Cardiac muscle cell (in vitro differentiated cells and primary cell): ENCODE measurements around the gene MAN1B1. TPM values are rescaled to one million over a fixed set of nuclear protein-coding genes. Genes with fewer than 3 reads are reported as not detected.

ENCODE experiments used
- DNase-seq, 2 donors: peaks; one replicate each; pipeline versions ENCODE4 v3.0.0 to v3.0.0-alpha.2; 2010 to 2017; ENCODE audit warnings: low read depth in 1 of 2, low spot score in 1 of 2
- H3K27ac ChIP-seq: fragments of 200-600 bp; sonication (generic); 2 replicates; pipeline ENCODE4 v1.5.1; 2016
- H3K27me3 ChIP-seq: fragments of 200-600 bp; sonication (generic); 2 replicates; pipeline ENCODE4 v1.6.0; 2016; ENCODE audit warnings: control low read depth
- H3K36me3 ChIP-seq: fragments of 200-600 bp; sonication (generic); 2 replicates; pipeline ENCODE4 v1.5.1; 2016; ENCODE audit warnings: control low read depth
- H3K4me1 ChIP-seq: fragments of 200-600 bp; sonication (generic); 2 replicates; pipeline ENCODE4 v1.8.1; 2017; ENCODE audit warnings: low read depth, mild to moderate bottlenecking, mixed run types
- H3K4me3 ChIP-seq: fragments of 200-600 bp; sonication (generic); 2 replicates; pipeline ENCODE4 v1.5.1; 2016; ENCODE audit warnings: mild to moderate bottlenecking
- H3K9me3 ChIP-seq: fragments of 200-600 bp; sonication (generic); 2 replicates; pipeline ENCODE4 v1.5.1; 2017; ENCODE audit warnings: low read depth, mild to moderate bottlenecking, control low read depth
- CTCF ChIP-seq: IDR thresholded peaks from 2 replicates; pipeline ENCODE4 v1.5.1; 2012; ENCODE audit warnings: low read depth, mild to moderate bottlenecking, low read length
- polyA plus RNA-seq: library from polyadenylated mRNA; unstranded; fragments of >200 nt; fragmentation: Nextera tagmentation; extraction: Ambion mirVana; gene quantifications from 2 replicates; pipeline ENCODE4 v1.2.1, GENCODE V29; 2016
- total RNA-seq: library from RNA; depleted of rRNA; stranded (reverse); fragments of >200 nt; gene quantifications from 2 replicates; pipeline ENCODE4 v1.2.3, GENCODE V29; 2016

The MAN1B1 gene
- total and polyA plus RNA-seq, 2 experiments from 2014 or later, result 67.6 to 73.3 TPM

GRCh38 chr9:137138722-137139467, 52.1 kb downstream of the MAN1B1 start, which contains the start of gene GRIN1:
Gene GRIN1, plus strand, starts transcription at chr9:137139154. Its CDS starts 333 bp downstream, at chr9:137139487.
- H3K9me3 ChIP-seq, result no peaks in the 10 kb centered on the region
- H3K4me1 ChIP-seq, result no peaks in the 10 kb centered on the region
- H3K4me3 ChIP-seq, result no peak within 1 kb of the TSS
- H3K27me3 ChIP-seq, result peaks cover 98% of the 10 kb centered on the region
- DNase-seq, result peak; percentile 46 to 84
- TF ChIP-seq CTCF, result no peak
- H3K27ac ChIP-seq, result no peak within 1 kb of the TSS
- H3K36me3 ChIP-seq, result no peaks in the 10 kb centered on the region

GRCh38 chr9:137139468-137140150, 52.8 kb downstream of the MAN1B1 start:
- H3K4me3 ChIP-seq, result no peak overlapping the region
- peaks cover 100% of the 10 kb centered on the region for H3K27me3 ChIP-seq
- TF ChIP-seq CTCF, result no peak
- H3K36me3 ChIP-seq, result no peaks in the 10 kb centered on the region
- no peaks in the 10 kb centered on the region for H3K9me3 ChIP-seq
- no peaks in the 10 kb centered on the region for H3K4me1 ChIP-seq
- DNase-seq, result no peak
- H3K27ac ChIP-seq, result no peak overlapping the region

- peak; percentile 17 to 56 for DNase-seq
- Histone ChIP-seq H3K9me3 (no peaks in the 10 kb centered on the region), H3K36me3 (no peaks in the 10 kb centered on the region), H3K27ac (no peak overlapping the region), H3K4me1 (no peaks in the 10 kb centered on the region), H3K27me3 (peaks cover 92% of the 10 kb centered on the region), H3K4me3 (no peak overlapping the region)
- TF ChIP-seq CTCF, result no peak
These were observed 53.6 kb downstream of the MAN1B1 start for GRCh38 chr9:137140151-137141012.

- Histone ChIP-seq H3K27ac (no peak overlapping the region), H3K9me3 (no peaks in the 10 kb centered on the region), H3K4me3 (no peak overlapping the region), H3K4me1 (no peaks in the 10 kb centered on the region), H3K36me3 (no peaks in the 10 kb centered on the region), H3K27me3 (peaks cover 92% of the 10 kb centered on the region)
- no peak for DNase-seq
- no peak for TF ChIP-seq CTCF
These were observed 54.4 kb downstream of the MAN1B1 start for GRCh38 chr9:137141050-137141810.
